ENCODE results near the gene HEPACAM.

- TF ChIP-seq CTCF (IDR thresholded peaks at IDR 0.05) = no peak
- TF ChIP-seq POLR2A (IDR thresholded peaks at IDR 0.05) = no peak
These were observed 60.4 kb downstream of the HEPACAM start for GRCh38 chr11:124875401-124875800.
